GM18511 (cell line): ENCODE data around the gene AP2B1.

Experiments used
- ATAC-seq: cut with Tn5 transposase; IDR thresholded peaks from one replicate; pipeline ENCODE4 v1.9.1; 2021; ENCODE audit warnings: mild to moderate bottlenecking, moderate library complexity; ENCODE audit not compliant: unreplicated experiment

The AP2B1 gene

GRCh38 chr17:35726953-35727460 lies 139.9 kb downstream of the AP2B1 start:
- no peak for ATAC-seq

DNA sequence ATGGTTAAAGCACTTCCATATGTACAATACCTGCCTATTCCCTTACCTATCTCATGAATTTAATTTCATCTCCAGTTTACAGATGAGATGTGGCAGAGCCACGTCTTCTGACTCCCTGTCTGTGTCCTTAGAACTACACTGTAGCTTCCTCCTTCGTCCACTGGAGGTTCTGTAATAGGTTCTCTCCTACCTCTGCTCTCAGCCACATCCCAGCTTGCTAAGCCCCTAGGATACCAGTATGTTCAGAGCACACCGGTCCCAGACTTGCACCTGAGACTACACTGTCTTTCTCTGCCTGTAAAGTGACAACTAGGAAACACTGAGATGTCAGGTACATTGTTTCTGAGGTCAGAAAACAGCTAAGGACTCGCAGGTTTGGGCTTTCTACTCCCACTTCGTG lies 140.5 kb downstream of the AP2B1 start:
- ATAC-seq, result no peak

GRCh38 chr17:35728551-35728950 lies 141.4 kb downstream of the AP2B1 start:
- ATAC-seq, result no peak

DNA sequence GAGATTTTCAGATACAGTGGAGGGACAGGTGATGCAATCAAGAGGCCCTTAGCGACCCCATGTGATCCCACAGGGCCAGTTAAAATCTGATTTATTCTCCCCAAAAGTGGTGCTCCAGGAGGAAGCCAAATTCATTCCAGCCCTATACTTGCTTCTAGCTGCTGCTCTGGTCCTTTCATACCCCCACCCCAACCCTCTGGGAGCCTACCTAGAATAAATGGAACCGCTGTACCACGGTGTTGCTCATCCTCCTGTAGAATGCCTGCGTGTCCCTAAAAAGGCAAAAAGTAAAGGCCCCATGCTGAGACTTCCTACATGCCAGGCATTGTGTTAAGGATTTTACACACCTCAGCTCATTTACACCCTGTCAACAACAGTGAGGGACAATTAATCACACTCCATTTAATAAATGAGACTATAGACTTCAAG lies 142.3 kb downstream of the AP2B1 start:
- no peak for ATAC-seq

DNA sequence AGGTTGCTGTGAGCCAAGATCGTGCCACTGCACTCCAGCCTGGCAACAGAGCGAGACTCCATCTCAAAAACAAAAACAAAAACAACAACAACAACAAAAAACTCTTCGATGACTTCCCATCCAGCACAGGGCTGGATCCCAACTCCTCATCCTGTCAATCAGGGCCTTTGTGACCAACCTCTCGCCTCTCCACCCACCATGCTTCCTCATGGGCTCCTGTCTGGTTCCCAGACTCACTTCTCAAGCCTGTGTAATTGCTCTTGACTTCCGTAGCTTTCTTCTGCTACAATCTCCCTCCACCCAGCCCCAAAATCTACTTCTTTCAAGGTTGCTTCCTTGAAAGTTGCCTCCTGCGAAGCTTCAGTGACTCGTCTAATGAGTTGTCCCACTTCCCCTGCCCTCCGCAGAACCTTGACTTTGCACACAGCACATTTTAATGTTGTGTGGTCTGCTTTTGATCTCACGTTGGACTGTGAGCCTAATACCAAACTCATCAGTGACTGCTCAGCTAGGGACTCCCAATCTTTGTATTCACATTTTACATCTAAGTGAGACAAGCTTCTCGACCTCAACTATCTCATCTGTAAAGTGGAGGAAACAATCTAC lies 143.4 kb downstream of the AP2B1 start:
- no peak for ATAC-seq

GRCh38 chr17:35731239-35731916 lies 144.3 kb downstream of the AP2B1 start, which contains the start of gene RASL10B:
TSS of gene RASL10B (plus strand) at chr17:35731639. CDS start at chr17:35735185, 3,546 bp downstream.
- no peak for ATAC-seq

- no peak for ATAC-seq
These were observed 145.0 kb downstream of the AP2B1 start for GRCh38 chr17:35731917-35732805.

DNA sequence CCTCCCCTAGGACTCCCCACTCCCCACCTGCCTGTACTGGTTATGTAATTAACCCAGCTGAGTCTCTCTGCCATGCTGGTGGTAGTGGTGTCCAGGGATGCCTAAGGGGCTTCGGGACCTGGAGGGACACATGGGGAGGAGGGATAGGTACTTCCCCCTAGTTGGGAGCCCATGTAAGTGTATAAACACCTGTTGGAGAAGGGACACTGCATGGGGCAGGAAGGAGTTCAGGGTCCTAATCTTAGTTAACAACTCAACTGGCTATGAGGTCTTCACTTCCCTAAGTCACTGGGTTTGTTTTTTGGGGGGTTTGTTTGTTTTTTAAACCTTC lies 145.6 kb downstream of the AP2B1 start:
- no peak for ATAC-seq

- no peak for ATAC-seq
These were observed 146.2 kb downstream of the AP2B1 start for GRCh38 chr17:35733366-35733765.

DNA sequence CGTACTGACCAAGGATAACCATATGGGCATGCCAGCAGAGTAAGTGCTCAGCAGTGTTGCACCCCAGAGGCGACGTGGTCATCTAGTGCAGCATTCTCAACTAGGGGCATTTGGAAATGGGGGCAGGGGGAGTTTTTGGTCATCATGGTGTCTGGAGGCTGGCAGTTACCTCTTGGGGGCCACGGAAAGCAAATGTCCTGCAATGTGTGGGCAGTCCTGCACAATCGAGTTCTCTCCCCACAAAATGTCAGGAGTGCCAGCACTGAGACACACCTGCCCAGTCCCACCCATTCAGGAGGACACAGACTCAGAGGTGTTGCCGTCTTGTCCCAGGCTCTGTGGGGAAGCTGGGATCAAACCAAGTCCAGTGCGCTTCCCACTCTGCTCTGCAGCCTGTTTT lies 147.3 kb downstream of the AP2B1 start:
- ATAC-seq, result no peak

DNA sequence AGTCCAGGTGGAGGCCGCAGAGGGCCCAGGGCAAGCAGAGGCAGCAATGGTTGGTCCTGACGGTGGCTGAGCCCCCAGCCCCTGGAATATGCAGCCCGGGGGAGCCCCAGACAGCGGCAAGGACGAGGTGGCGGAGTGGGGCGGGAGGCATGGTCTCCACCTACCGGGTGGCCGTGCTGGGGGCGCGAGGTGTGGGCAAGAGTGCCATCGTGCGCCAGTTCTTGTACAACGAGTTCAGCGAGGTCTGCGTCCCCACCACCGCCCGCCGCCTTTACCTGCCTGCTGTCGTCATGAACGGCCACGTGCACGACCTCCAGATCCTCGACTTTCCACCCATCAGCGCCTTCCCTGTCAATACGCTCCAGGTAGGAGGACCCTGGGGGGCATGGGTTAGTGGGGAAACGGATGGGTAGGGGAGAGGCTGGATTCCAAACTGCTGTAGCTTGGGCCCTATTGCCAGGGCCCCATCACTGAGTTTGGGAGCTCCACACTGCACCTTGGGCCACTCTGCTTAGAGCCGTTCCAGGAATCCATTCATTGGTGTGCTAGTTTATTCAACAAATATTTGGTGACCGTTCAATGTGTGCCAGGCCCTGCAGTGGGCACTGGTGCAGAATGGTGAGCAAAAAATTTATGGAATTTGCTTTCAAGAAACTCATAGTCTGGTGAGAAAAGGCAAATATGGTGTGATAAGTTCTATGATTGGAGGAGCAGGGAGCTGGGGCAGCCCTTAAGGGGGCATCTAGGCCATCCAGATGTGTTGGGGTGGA lies 148.1 kb downstream of the AP2B1 start:
- ATAC-seq, result no peak

DNA sequence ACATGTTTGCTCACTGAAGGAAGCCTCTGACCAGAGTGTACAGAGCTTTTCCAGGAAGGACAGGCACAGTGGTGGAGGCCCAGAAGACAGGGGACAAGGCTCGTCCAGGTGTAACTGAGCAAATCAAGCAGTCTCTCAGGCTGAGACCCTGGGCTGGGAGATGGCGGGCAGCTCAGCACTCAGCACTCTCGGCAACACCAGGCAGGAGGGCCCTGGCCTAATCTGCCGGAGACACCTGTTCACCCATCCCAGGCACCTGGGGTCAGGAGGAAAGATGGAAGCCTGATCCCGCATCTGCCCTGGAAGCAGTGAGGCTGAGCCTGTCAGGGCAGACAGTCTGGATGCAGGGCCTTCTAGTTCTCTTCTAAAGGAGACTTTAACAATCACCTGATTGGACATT lies 149.1 kb downstream of the AP2B1 start:
- ATAC-seq, result no peak

GRCh38 chr17:35738519-35739133 lies 151.5 kb downstream of the AP2B1 start:
- no peak for ATAC-seq

GRCh38 chr17:35740216-35740615 lies 153.1 kb downstream of the AP2B1 start:
- ATAC-seq, result no peak

- no peak for ATAC-seq
These were observed 154.1 kb downstream of the AP2B1 start for GRCh38 chr17:35740997-35741931.

DNA sequence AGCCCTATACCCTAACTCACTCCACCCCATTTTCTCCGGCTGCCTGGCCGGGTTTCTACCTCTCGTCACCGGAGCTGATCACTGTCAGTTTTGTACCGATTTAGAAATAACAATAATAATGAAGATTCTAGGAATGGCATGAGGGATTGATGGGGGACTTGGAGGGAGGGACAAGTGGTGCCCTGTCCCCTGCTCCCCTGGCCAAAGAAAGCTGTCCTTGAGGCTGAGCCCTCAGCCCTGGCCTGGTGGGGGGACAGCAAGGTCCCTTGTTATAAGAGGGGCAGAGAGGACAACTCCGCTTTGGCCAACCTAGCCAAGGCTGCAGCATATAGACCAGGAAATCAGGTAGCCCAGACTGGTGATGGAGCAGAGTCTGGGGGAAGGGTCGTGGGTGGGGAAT lies 155.4 kb downstream of the AP2B1 start:
- no peak for ATAC-seq

DNA sequence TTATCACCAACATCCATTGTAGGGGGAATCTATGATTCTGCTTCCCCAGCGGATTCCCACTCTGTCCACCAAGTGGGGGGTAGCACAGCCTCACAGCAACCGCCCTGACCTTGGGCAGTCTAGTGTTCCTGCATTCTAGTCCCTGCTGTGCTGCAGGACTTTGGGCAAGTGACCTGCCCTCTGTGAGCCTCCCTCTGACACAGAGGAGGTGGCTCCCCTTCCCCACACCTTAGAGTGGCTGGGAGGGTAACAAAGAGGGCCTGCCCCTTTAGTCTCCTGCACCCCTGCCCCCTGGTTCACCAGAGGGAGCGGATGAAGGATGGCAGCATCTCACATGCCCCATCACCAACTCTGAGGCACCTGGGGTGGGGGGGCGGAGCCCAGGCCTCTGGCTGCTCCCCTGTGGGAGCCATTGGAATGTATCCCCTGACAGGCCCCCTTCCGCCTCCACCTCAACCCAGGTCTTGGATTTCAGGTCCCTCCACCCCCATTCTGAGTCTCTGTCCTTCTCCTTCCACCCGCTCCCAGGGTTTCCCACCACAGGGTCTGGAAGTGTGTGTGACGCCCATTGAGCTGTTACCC lies 155.9 kb downstream of the AP2B1 start:
- no peak for ATAC-seq

GRCh38 chr17:35743626-35744328 lies 156.7 kb downstream of the AP2B1 start:
- ATAC-seq, result no peak
